Measurements from ENCODE around the gene PLEKHJ1.

DNA sequence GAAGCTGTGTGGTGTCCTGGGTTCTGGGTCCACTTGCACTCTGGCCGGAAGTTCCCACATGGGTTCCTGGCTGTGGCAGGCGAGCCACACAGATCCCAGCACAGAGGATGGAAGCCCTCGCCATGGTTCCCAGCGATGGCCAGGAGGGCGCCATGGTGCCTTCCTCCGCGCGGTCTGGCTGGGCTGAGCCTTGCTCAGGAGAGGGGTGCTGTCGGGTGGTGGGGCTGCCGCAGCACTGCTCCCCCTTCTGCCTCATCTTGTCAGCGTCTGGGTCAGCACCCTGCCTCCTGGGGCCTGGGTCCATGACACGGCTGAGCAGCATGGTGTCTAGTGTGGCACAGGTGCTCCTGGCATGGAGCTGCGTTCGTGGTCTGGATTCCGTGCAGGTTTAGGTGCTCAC lies 38.9 kb downstream of the PLEKHJ1 start:
- no peak for TF ChIP-seq SIN3A (IDR thresholded peaks at IDR 0.05; ENCODE audit: borderline replicate concordance in 2 of 2, control insufficient read depth in 1 of 2, low read depth in 2 of 2, low read length in 2 of 2)
- no peak for TF ChIP-seq EGR1 (conservative IDR thresholded peaks at IDR 0.05)
- no peak for TF ChIP-seq GATAD2A (IDR thresholded peaks at IDR 0.05)
- TF ChIP-seq CTCF (IDR thresholded peaks at IDR 0.05 in 2 of 3, conservative IDR thresholded peaks at IDR 0.05 in 1 of 3; ENCODE audit: insufficient read depth in 2 of 3, low read depth in 1 of 3, low read length in 3 of 3), result no peak
- TF ChIP-seq, protein P1, sequence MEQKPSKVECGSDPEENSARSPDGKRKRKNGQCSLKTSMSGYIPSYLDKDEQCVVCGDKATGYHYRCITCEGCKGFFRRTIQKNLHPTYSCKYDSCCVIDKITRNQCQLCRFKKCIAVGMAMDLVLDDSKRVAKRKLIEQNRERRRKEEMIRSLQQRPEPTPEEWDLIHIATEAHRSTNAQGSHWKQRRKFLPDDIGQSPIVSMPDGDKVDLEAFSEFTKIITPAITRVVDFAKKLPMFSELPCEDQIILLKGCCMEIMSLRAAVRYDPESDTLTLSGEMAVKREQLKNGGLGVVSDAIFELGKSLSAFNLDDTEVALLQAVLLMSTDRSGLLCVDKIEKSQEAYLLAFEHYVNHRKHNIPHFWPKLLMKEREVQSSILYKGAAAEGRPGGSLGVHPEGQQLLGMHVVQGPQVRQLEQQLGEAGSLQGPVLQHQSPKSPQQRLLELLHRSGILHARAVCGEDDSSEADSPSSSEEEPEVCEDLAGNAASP (IDR thresholded peaks at IDR 0.05), result no peak
- no peak for TF ChIP-seq MAFK (IDR thresholded peaks at IDR 0.05; ENCODE audit: low read length)
- TF ChIP-seq POLR2AphosphoS5 (IDR thresholded peaks at IDR 0.05; ENCODE audit: control insufficient read depth, insufficient read depth, low read depth, low read length), result no peak
- no peak for TF ChIP-seq U2AF2 (optimal IDR thresholded peaks at IDR 0.05; ENCODE audit: low read depth, low read length)
- TF ChIP-seq TAF7 (tag; IDR thresholded peaks at IDR 0.05), result no peak
- TF ChIP-seq POLR2AphosphoS2 (IDR thresholded peaks at IDR 0.05; ENCODE audit: low read length), result no peak

All from K562 (cell line).